Measurements from ENCODE around the gene C19orf44. TPM values are rescaled to one million over a fixed set of nuclear protein-coding genes. Genes with fewer than 3 reads are reported as not detected.

The C19orf44 gene
- total and polyA plus RNA-seq, 2 of the 4 experiments (the other 2 are of a cell fraction), result 1.4 to 3.8 TPM

DNA sequence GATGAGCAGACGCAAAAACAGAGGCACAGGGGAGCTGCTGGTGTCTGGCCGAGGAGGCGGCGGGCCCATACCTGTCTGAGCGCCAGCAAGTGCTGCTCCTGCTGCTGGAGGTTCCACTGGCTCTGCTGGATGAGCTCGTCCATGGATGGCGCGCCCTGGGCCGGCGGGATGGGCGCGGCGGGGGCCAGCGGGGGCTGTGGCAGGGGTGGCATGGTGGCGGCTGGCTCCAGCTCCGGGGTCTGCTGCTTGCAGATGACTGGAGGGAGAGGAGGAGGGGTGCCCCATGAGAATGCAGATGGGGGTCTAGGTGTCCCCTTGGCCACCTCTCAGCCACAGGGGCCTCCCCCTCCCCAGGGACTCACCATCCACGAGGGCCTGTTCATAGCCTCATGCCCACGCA lies 39.2 kb downstream of the C19orf44 start:
- Histone ChIP-seq H3K79me1 (ENCODE audit: low read depth in 1 of 2, low read length in 2 of 2) (peaks cover 5 to 48% of the 10 kb centered on the region in 2 experiments), H2BK15ac (ENCODE audit: low read depth, low read length) (no peak overlapping the region), H2BK5ac (ENCODE audit: low read depth, low read length, poor library complexity, severe bottlenecking) (no peak overlapping the region), H4K5ac (ENCODE audit: low read depth, low read length) (no peak overlapping the region), H3K4ac (ENCODE audit: low read depth, low read length) (no peak overlapping the region), H3K23ac (ENCODE audit: low read depth, low read length) (no peak overlapping the region), H4K91ac (ENCODE audit: insufficient read depth, low read depth, low read length) (no peak overlapping the region), H3K4me2 (ENCODE audit: low read depth, low read length) (no peak overlapping the region), H3K36me3 (ENCODE audit: control insufficient read depth, insufficient read depth, low read length) (peaks cover 83% of the 10 kb centered on the region), H3K27me3 (ENCODE audit: control insufficient read depth, insufficient read depth, low read length) (no peaks in the 10 kb centered on the region), H3K9me1 (ENCODE audit: insufficient read depth, low read length) (peaks cover 12% of the 10 kb centered on the region; the same call in 1 of the 2 replicates), H3K18ac (ENCODE audit: low read depth, low read length) (no peak overlapping the region), H3K56ac (ENCODE audit: extremely low read depth, insufficient read depth, low read length) (no peak overlapping the region), H2AK5ac (ENCODE audit: low read depth, low read length) (no peak overlapping the region), H3K4me3 (ENCODE audit: insufficient read depth, low read depth, low read length) (no peak overlapping the region), H3K9ac (ENCODE audit: low read depth, low read length) (no peak overlapping the region), H2AK9ac (replicated peaks; ENCODE audit: low read depth, low read length, poor library complexity) (no peak overlapping the region), H2AFZ (replicated peaks; ENCODE audit: low read length, poor library complexity) (no peak overlapping the region), H4K8ac (ENCODE audit: low read depth in 2 of 2, low read length in 2 of 2) (no peak overlapping the region), H3K14ac (replicated peaks; ENCODE audit: low read depth, low read length) (no peak overlapping the region), H4K20me1 (ENCODE audit: insufficient read depth, low read length) (peaks cover 60% of the 10 kb centered on the region), H2BK120ac (ENCODE audit: low read depth, low read length) (no peak overlapping the region), H3K27ac (ENCODE audit: insufficient read depth, low read length) (no peak overlapping the region), H3K9me3 (ENCODE audit: control insufficient read depth, insufficient read depth, low read length) (no peaks in the 10 kb centered on the region), H3K4me1 (ENCODE audit: control insufficient read depth, insufficient read depth, low read length) (no peaks in the 10 kb centered on the region), H2BK20ac (ENCODE audit: low read depth, low read length) (no peak overlapping the region)
- dilution Hi-C loops (cut with HindIII; ENCODE audit: low sequenced_read_pairs, unreplicated experiment), result no loop called here
- intact Hi-C loops (cut with micrococcal nuclease), result no loop called here
- POLR2A ChIA-PET (ENCODE audit: unreplicated experiment), result no interaction called here
- CTCF ChIA-PET, result no interaction called here
- ATAC-seq (ENCODE audit: low read depth) (no peak), DNase-seq (no peak)
- 100% methylated on average over 6 of the region's 18 CpGs; no CpG with 5 or more reads in 1 of the 2 experiments for WGBS, 2 experiments (ENCODE audit: extremely low coverage in 2 of 2, insufficient read length in 1 of 2)
- BruUV-seq (replicated peaks), result no TSS peak
- TF ChIP-seq, protein P1, sequence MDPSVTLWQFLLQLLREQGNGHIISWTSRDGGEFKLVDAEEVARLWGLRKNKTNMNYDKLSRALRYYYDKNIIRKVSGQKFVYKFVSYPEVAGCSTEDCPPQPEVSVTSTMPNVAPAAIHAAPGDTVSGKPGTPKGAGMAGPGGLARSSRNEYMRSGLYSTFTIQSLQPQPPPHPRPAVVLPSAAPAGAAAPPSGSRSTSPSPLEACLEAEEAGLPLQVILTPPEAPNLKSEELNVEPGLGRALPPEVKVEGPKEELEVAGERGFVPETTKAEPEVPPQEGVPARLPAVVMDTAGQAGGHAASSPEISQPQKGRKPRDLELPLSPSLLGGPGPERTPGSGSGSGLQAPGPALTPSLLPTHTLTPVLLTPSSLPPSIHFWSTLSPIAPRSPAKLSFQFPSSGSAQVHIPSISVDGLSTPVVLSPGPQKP (IDR thresholded peaks at IDR 0.05; ENCODE audit: borderline replicate concordance, low read depth, low read length), result no peak
- TF ChIP-seq POLR2A (IDR thresholded peaks at IDR 0.05; ENCODE audit: low read depth, low read length) (no peak), MAZ (IDR thresholded peaks at IDR 0.05; ENCODE audit: borderline replicate concordance, low read depth, low read length) (no peak), CHD1 (IDR thresholded peaks at IDR 0.05; ENCODE audit: low read depth, low read length) (no peak), RFX5 (IDR thresholded peaks at IDR 0.05; ENCODE audit: low read depth, low read length) (no peak)
- in situ Hi-C loops (cut with MboI; ENCODE audit: low sequenced_read_pairs), result no loop called here

Data from IMR-90 (cell line).